AG04450 (cell line): ENCODE results near the gene GPS2. TPM values are rescaled to one million over a fixed set of nuclear protein-coding genes. Genes with fewer than 3 reads are reported as not detected.

Source experiments
- CTCF ChIA-PET: fragments of 300-600, 350-600 bp; formaldehyde crosslinking; extraction: SDS; loops from one replicate; lab custom pipeline; 2022; ENCODE audit warnings: antibody characterized with exemption, inconsistent platforms; lab: Charles Lee
- POLR2A ChIA-PET: fragments of 350-600 bp; formaldehyde crosslinking; extraction: SDS; loops from one replicate; lab custom pipeline; 2021; ENCODE audit warnings: antibody characterized with exemption, inconsistent platforms; lab: Yijun Ruan, JAX
- DNase-seq: peaks from one replicate; pipeline ENCODE4 v3.0.0-alpha.2; 2011; ENCODE audit warnings: low read depth, low spot score
- H3K27ac ChIP-seq: one replicate; pipeline ENCODE4 v1.5.1; 2012; ENCODE audit warnings: low read depth, low read length, control low read depth
- H3K27me3 ChIP-seq: one replicate; pipeline ENCODE4 v1.6.0; 2012; ENCODE audit warnings: low read length; ENCODE audit not compliant: control insufficient read depth, insufficient read depth
- H3K4me3 ChIP-seq: 2 replicates; pipeline ENCODE4 v1.5.1; 2011; ENCODE audit warnings: mild to moderate bottlenecking, low read depth, low read length, control low read depth
- H3K9me3 ChIP-seq: 2 replicates; pipeline ENCODE4 v1.5.1; 2012; ENCODE audit warnings: low read length; ENCODE audit not compliant: control insufficient read depth, insufficient read depth
- CTCF ChIP-seq: IDR thresholded peaks from 2 replicates; pipeline ENCODE4 v1.5.1; 2011; ENCODE audit warnings: low read depth, low read length, control low read depth, inconsistent platforms
- polyA plus RNA-seq: library from polyadenylated mRNA; depleted of rRNA; stranded (reverse); fragments of >200 nt; gene quantifications from 2 replicates; pipeline ENCODE4 v1.2.3, GENCODE V29; 2011

The GPS2 gene
- polyA plus RNA-seq, 1 experiment = 22.2 TPM

DNA sequence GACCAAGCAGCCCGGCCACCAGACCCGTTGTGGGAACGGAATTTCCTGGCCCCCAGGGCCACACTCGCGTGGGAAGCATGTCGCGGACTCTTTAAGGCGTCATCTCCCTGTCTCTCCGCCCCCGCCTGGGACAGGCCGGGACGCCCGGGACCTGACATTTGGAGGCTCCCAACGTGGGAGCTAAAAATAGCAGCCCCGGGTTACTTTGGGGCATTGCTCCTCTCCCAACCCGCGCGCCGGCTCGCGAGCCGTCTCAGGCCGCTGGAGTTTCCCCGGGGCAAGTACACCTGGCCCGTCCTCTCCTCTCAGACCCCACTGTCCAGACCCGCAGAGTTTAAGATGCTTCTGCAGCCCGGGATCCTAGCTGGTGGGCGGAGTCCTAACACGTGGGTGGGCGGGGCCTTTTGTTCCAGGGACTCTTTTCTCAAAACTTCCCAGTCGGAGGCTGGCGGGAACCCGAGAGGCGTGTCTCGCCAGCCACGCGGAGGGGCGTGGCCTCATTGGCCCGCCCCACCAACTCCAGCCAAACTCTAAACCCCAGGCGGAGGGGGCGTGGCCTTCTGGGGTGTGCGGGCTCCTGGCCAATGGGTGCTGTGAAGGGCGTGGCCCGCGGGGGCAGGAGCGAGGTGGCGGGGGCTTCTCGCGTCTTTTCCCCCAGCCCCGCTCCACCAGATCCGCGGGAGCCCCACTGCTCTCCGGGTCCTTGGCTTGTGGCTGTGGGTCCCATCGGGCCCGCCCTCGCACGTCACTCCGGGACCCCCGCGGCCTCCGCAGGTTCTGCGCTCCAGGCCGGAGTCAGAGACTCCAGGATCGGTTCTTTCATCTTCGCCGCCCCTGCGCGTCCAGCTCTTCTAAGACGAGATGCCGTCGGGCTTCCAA, 33.8 kb downstream of the GPS2 start, which contains the start of gene SLC2A4:
TSS of gene SLC2A4 (plus strand) at position 645 of the 879 bp plus-strand sequence. CDS start at position 862, 217 bp downstream.
- H3K27ac ChIP-seq = no peak within 1 kb of the TSS
- peak; percentile 77 for DNase-seq
- no peaks in the 10 kb centered on the region; the same call in 1 of the 2 replicates for H3K9me3 ChIP-seq
- H3K27me3 ChIP-seq = peaks cover 37% of the 10 kb centered on the region
- CTCF ChIA-PET = interaction anchor here (0.6 to 5.0 kb wide), 7 partner anchors 15 to 279 kb away, joined by 3 to 65 read pairs (median 6); partner anchors contain the start of gene SENP3
- TF ChIP-seq CTCF = no peak
- POLR2A ChIA-PET = interaction anchor here (0.5 to 1.4 kb wide), 2 partner anchors 32 to 64 kb away, joined by 5 to 6 read pairs; no protein-coding TSS in a partner anchor
- H3K4me3 ChIP-seq = peak within 1 kb of the TSS; percentile 55

GRCh38 chr17:7280519-7281073, 34.6 kb downstream of the GPS2 start:
- Histone ChIP-seq H3K27ac (no peak overlapping the region), H3K27me3 (peaks cover 32% of the 10 kb centered on the region), H3K9me3 (no peaks in the 10 kb centered on the region; the same call in 1 of the 2 replicates), H3K4me3 (peak overlapping the region; percentile 51)
- ChIA-PET POLR2A (interaction anchor here (0.5 to 1.4 kb wide), 2 partner anchors 33 to 65 kb away, joined by 5 to 6 read pairs; no protein-coding TSS in a partner anchor), CTCF (interaction anchor here (0.6 to 5.0 kb wide), 8 partner anchors 14 to 280 kb away, joined by 3 to 65 read pairs (median 6); partner anchors contain the start of gene SENP3)
- DNase-seq = peak; percentile 51
- peak; percentile 96 for TF ChIP-seq CTCF

- Histone ChIP-seq H3K9me3 (no peaks in the 10 kb centered on the region; the same call in 1 of the 2 replicates), H3K4me3 (no peak overlapping the region), H3K27me3 (peaks cover 24% of the 10 kb centered on the region), H3K27ac (no peak overlapping the region)
- CTCF ChIA-PET = interaction anchor here (1.2 to 5.0 kb wide), 3 partner anchors 13 to 66 kb away, joined by 3 to 65 read pairs (median 4); no protein-coding TSS in a partner anchor
- DNase-seq = no peak
- TF ChIP-seq CTCF = no peak
- POLR2A ChIA-PET = no interaction called here
Measured at GRCh38 chr17:7279448-7279847, 35.7 kb downstream of the GPS2 start.

DNA sequence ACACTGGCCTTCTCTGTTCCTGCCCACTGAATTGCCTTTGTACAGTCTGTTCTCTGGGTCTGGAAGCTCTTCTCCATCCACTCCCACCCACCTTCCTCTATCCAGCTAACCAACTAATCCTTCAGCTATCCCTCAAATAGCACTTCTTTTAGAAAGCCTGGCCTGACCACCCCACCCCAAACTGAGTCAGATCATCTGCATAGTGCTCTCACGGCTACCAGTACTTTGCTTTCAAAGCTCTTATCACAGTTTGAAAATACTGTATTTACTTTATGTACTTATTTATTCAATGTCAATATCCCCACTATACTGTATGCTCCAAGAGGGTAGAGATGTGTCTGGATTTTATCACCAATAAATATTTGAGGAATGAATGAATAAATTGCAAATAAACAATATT, 48.4 kb downstream of the GPS2 start:
- POLR2A ChIA-PET = interaction anchor here (1.5 kb wide), 1 partner anchor 24 kb away, joined by 5 read pairs; no protein-coding TSS in a partner anchor

More for the DNA sequence above, 48.4 kb downstream of the GPS2 start:
- Histone ChIP-seq H3K4me3 (no peak overlapping the region), H3K27ac (no peak overlapping the region), H3K27me3 (peaks cover 8% of the 10 kb centered on the region), H3K9me3 (no peaks in the 10 kb centered on the region; the same call in 1 of the 2 replicates)
- no peak for DNase-seq
- CTCF ChIA-PET = interaction anchor here (1.1 to 1.2 kb wide), 3 partner anchors 12 to 30 kb away, joined by 4 to 7 read pairs (median 4); no protein-coding TSS in a partner anchor
- no peak for TF ChIP-seq CTCF
